Keratinocyte (primary cell): ENCODE measurements around the gene GAS6. TPM values are rescaled to one million over a fixed set of nuclear protein-coding genes. Genes with fewer than 3 reads are reported as not detected.
"Not testable (repeated sequence)": the region's sequence is repeated elsewhere in the genome, so short reads cannot be mapped to it uniquely, and the experiment has no call there.

Experiments
- DNase-seq: peaks from one replicate; pipeline ENCODE4 v3.0.0-alpha.2; 2011; ENCODE audit warnings: low read depth, missing footprints, low spot score
- FAIRE-seq: peaks from 2 replicates; lab custom pipeline; 2011; peaks lifted over from hg19 to GRCh38; lab: Jason Lieb, UNC
- H2AFZ ChIP-seq: 2 replicates; pipeline ENCODE4 v1.6.0; 2012; ENCODE audit warnings: low read length, control low read depth, inconsistent platforms; ENCODE audit not compliant: control insufficient read depth
- H3K27ac ChIP-seq: 2 replicates; pipeline ENCODE4 v1.5.1; 2011; ENCODE audit warnings: low read length; ENCODE audit not compliant: control insufficient read depth, insufficient read depth
- H3K27me3 ChIP-seq: 3 replicates; pipeline ENCODE4 v1.6.0; 2011; ENCODE audit warnings: low read length; ENCODE audit not compliant: control insufficient read depth, insufficient read depth; ENCODE audit errors: extremely low read depth
- H3K36me3 ChIP-seq, 2 experiments: 2 replicates in 1 of 2; 3 replicates in 1 of 2; pipeline ENCODE4 v1.5.1; 2011; ENCODE audit warnings: low read length in 2 of 2, mild to moderate bottlenecking in 1 of 2; ENCODE audit not compliant: control insufficient read depth in 2 of 2, insufficient read depth in 2 of 2; ENCODE audit errors: extremely low read depth in 1 of 2
- H3K4me1 ChIP-seq: 3 replicates; pipeline ENCODE4 v1.5.1; 2011; ENCODE audit warnings: low read length; ENCODE audit not compliant: control insufficient read depth, insufficient read depth; ENCODE audit errors: extremely low read depth
- H3K4me2 ChIP-seq: 3 replicates; pipeline ENCODE4 v1.6.0; 2011; ENCODE audit warnings: low read depth, low read length; ENCODE audit not compliant: control insufficient read depth, insufficient read depth; ENCODE audit errors: extremely low read depth
- H3K4me3 ChIP-seq, 3 experiments: fragments of 200-600 bp in 1 of 3; sonication (generic) in 1 of 3; 2 replicates in 2 of 3; 3 replicates in 1 of 3; pipeline ENCODE4 v1.5.1; 2011 to 2016; ENCODE audit warnings: low read length in 3 of 3, mild to moderate bottlenecking in 3 of 3, control low read depth in 2 of 3, inconsistent platforms in 1 of 3, low read depth in 1 of 3, mixed read lengths in 1 of 3, mixed run types in 1 of 3, moderate library complexity in 1 of 3; ENCODE audit not compliant: control insufficient read depth in 2 of 3, insufficient read depth in 2 of 3; ENCODE audit errors: extremely low read depth in 1 of 3
- H3K79me2 ChIP-seq: 2 replicates; pipeline ENCODE4 v1.6.0; 2012; ENCODE audit warnings: low read length; ENCODE audit not compliant: control insufficient read depth, insufficient read depth
- H3K9ac ChIP-seq: 3 replicates; pipeline ENCODE4 v1.6.0; 2011; ENCODE audit warnings: low read length; ENCODE audit not compliant: control insufficient read depth, insufficient read depth; ENCODE audit errors: extremely low read depth
- H3K9me1 ChIP-seq: 3 replicates; pipeline ENCODE4 v1.6.0; 2011; ENCODE audit warnings: low read length; ENCODE audit not compliant: control insufficient read depth, insufficient read depth; ENCODE audit errors: extremely low read depth
- H3K9me3 ChIP-seq: 2 replicates; pipeline ENCODE4 v1.5.1; 2012; ENCODE audit warnings: low read depth, low read length; ENCODE audit not compliant: control insufficient read depth
- H4K20me1 ChIP-seq: 3 replicates; pipeline ENCODE4 v1.6.0; 2011; ENCODE audit warnings: low read length; ENCODE audit not compliant: control insufficient read depth, insufficient read depth; ENCODE audit errors: extremely low read depth
- CTCF ChIP-seq, 3 experiments: IDR thresholded peaks in 1 of 3; conservative IDR thresholded peaks in 1 of 3; optimal IDR thresholded peaks in 1 of 3; 2 replicates in 2 of 3; 3 replicates in 1 of 3; pipeline versions ENCODE3 to v1.5.1; 2011; ENCODE audit warnings: low read length in 3 of 3, mild to moderate bottlenecking in 3 of 3, moderate library complexity in 2 of 3, control low read depth in 1 of 3, inconsistent platforms in 1 of 3; ENCODE audit not compliant: insufficient read depth in 2 of 3; ENCODE audit errors: extremely low read depth in 1 of 3
- EZH2 ChIP-seq: IDR thresholded peaks from one replicate; pipeline ENCODE4 v1.6.1; 2012; ENCODE audit warnings: inconsistent platforms, mild to moderate bottlenecking, low read length, moderate library complexity
- dilution Hi-C: fragments of 300-500 bp; cut with MboI; formaldehyde crosslinking; loops from one replicate; pipeline ENCODE4 v1.7.0; 2020; ENCODE audit warnings: low sequenced_read_pairs; ENCODE audit not compliant: extremely low pct_ligation_motif_present
- polyA plus RNA-seq, 5 experiments: library from polyadenylated mRNA; depleted of rRNA in 3 of 5; stranded (reverse) in 3 of 5; stranded (forward) in 1 of 5; unstranded in 1 of 5; fragments of >200 nt; gene quantifications; 1 replicate in 1 of 5; 2 replicates in 3 of 5; 3 replicates in 1 of 5; pipeline versions ENCODE4 v1.2.1 to v1.2.3, GENCODE V29; 2011 to 2012; ENCODE audit warnings: missing spikeins in 2 of 5, low read depth in 1 of 5, low replicate concordance in 1 of 5

Gene GAS6
- polyA plus RNA-seq, 1 donor (not counting 4 experiments of a cell fraction or from before 2014, with no cell fraction given), result 163 TPM

GRCh38 chr13:113834496-113835200 lies 29.2 kb downstream of the GAS6 start:
- dilution Hi-C loops, result no loop called here
- H3K4me3 ChIP-seq, result no peak overlapping the region
- no peaks in the 10 kb centered on the region for H3K9me3 ChIP-seq
- no peaks in the 10 kb centered on the region for H3K9me1 ChIP-seq
- TF ChIP-seq EZH2, result no peak
- TF ChIP-seq CTCF (optimal IDR thresholded peaks at IDR 0.05 in 1 of 3, IDR thresholded peaks at IDR 0.05 in 1 of 3, conservative IDR thresholded peaks at IDR 0.05 in 1 of 3; ENCODE audit: extremely low read depth in 1 of 3, insufficient read depth in 2 of 3, low read length in 3 of 3), result no peak
- no peak overlapping the region for H2AFZ ChIP-seq
- no peak overlapping the region for H3K27ac ChIP-seq
- H4K20me1 ChIP-seq, result no peaks in the 10 kb centered on the region
- no peak overlapping the region for H3K4me2 ChIP-seq
- no peak for FAIRE-seq
- H3K79me2 ChIP-seq, result peaks cover 17% of the 10 kb centered on the region
- peaks cover 29% of the 10 kb centered on the region for H3K4me1 ChIP-seq
- no peak overlapping the region for H3K9ac ChIP-seq
- H3K36me3 ChIP-seq, result peaks cover 26 to 40% of the 10 kb centered on the region in 2 experiments
- H3K27me3 ChIP-seq, result no peaks in the 10 kb centered on the region
- no peak for DNase-seq

- dilution Hi-C loops, H3K27ac ChIP-seq, H3K4me3 ChIP-seq, H2AFZ ChIP-seq, H3K4me2 ChIP-seq, H3K9ac ChIP-seq, H3K27me3 ChIP-seq, FAIRE-seq, H4K20me1 ChIP-seq, H3K9me3 ChIP-seq, DNase-seq, H3K9me1 ChIP-seq: not testable (repeated sequence)
- H3K36me3 ChIP-seq, result peaks cover 29 to 40% of the 10 kb centered on the region in 2 experiments
- peaks cover 23% of the 10 kb centered on the region for H3K4me1 ChIP-seq
- peaks cover 19% of the 10 kb centered on the region for H3K79me2 ChIP-seq
Observed at GRCh38 chr13:113834006-113834405, 29.9 kb downstream of the GAS6 start.
